Measurements from ENCODE around the gene BCL2L11. TPM values are rescaled to one million over a fixed set of nuclear protein-coding genes. Genes with fewer than 3 reads are reported as not detected.

Gene BCL2L11
- total and polyA plus RNA-seq, 2 donors (not counting 3 experiments of a cell fraction or from before 2014, with no cell fraction given), result 12.9 to 26.6 TPM

DNA sequence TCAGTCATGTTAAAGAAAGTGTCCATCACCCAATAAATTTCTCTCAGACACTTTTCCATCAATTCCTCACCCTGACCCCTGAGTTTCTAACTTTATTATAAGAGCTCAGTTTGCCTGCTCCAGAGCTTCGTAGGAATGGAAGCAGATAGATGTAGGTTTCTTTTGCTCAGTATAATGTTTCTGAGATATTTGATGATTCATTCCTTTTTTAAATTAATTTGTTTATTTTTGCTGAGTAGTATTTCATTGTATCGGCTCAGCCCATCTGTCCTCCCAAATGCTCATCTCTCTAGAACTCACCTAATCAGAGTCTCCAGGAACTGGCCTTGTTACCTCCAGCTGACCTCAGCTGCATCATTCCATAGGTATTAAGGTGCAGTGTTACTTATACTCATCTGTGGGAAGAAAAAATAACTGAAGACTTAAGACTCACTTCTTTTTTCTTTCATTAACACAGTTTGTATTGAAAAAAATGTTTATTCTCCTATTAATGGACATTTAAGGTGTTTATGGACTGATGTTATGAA lies 11.9 kb upstream of the BCL2L11 start:
- Histone ChIP-seq H3K79me2 (ENCODE audit: control insufficient read depth, insufficient read depth, low read length) (no peaks in the 10 kb centered on the region), H3K9me1 (replicated peaks; ENCODE audit: control insufficient read depth, extremely low read depth, insufficient read depth, low read length) (no peaks in the 10 kb centered on the region), H2AFZ (ENCODE audit: low read depth, low read length) (no peak overlapping the region), H3K27me3 (ENCODE audit: control insufficient read depth in 2 of 2, insufficient read depth in 2 of 2, low read length in 2 of 2) (peaks cover 26 to 57% of the 10 kb centered on the region in 2 experiments), H3K36me3 (ENCODE audit: control insufficient read depth in 2 of 2, extremely low read depth in 1 of 2, insufficient read depth in 2 of 2, low read length in 2 of 2) (no peaks in the 10 kb centered on the region), H3K4me1 (ENCODE audit: control insufficient read depth, extremely low read depth, insufficient read depth, low read length) (no peaks in the 10 kb centered on the region), H3K27ac (ENCODE audit: insufficient read depth, low read depth, low read length) (no peak overlapping the region), H3K9me3 (replicated peaks; ENCODE audit: control insufficient read depth, insufficient read depth, low read length) (no peaks in the 10 kb centered on the region), H3K9ac (replicated peaks; ENCODE audit: extremely low read depth, insufficient read depth, low read length) (no peak overlapping the region), H3K4me3 (replicated peaks in 1 of 3; ENCODE audit: insufficient read depth in 1 of 3, low read depth in 1 of 3, low read length in 3 of 3) (no peak overlapping the region), H3K4me2 (ENCODE audit: insufficient read depth, low read length) (no peak overlapping the region), H4K20me1 (replicated peaks; ENCODE audit: control insufficient read depth, extremely low read depth, insufficient read depth, low read length) (no peaks in the 10 kb centered on the region)
- FAIRE-seq, result no peak
- TF ChIP-seq, protein P1, sequence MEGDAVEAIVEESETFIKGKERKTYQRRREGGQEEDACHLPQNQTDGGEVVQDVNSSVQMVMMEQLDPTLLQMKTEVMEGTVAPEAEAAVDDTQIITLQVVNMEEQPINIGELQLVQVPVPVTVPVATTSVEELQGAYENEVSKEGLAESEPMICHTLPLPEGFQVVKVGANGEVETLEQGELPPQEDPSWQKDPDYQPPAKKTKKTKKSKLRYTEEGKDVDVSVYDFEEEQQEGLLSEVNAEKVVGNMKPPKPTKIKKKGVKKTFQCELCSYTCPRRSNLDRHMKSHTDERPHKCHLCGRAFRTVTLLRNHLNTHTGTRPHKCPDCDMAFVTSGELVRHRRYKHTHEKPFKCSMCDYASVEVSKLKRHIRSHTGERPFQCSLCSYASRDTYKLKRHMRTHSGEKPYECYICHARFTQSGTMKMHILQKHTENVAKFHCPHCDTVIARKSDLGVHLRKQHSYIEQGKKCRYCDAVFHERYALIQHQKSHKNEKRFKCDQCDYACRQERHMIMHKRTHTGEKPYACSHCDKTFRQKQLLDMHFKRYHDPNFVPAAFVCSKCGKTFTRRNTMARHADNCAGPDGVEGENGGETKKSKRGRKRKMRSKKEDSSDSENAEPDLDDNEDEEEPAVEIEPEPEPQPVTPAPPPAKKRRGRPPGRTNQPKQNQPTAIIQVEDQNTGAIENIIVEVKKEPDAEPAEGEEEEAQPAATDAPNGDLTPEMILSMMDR (IDR thresholded peaks at IDR 0.05; ENCODE audit: extremely low read depth in 1 of 2, insufficient read depth in 1 of 2, low read depth in 1 of 2, low read length in 2 of 2), result no peak
- no peak for DNase-seq (ENCODE audit: low read depth, low spot score)
- dilution Hi-C loops (cut with MboI; ENCODE audit: extremely low pct_ligation_motif_present, low sequenced_read_pairs), result no loop called here
- no TSS peak for BruUV-seq (replicated peaks)
- ChIA-PET CTCF (no interaction called here), POLR2A (no interaction called here)
- intact Hi-C loops (cut with micrococcal nuclease), result no loop called here

DNA sequence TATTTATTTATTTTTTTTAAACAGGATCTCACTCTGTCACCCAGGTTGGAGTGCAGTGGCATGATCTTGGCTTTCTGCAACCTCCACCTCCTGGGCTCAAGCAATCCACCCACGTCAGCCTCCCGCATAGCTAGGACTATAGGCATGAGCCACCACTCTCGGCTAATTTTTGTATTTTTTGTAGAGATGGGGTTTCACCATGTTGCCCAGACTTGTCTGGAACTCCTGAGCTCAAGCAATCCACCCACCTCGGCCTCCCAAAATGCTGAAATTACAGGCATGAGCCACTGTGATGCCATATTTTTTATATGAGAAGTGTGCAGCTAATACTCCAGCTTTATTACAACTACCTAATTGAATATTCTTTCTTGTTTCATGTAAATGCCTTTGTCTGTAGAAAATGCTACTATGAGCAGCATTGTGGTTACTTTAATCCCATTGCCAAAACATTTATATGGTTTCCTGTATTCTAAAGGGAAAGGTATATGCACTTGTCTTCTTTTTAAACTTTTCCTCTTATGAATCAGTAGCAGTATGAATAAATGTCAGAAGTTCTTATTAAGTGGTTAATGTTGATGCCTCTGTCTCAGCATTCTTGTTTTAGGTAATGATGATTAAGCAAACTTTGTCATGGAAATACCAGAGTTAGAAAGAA lies 9.5 kb upstream of the BCL2L11 start:
- no peak for DNase-seq (ENCODE audit: low read depth, low spot score)
- no peak overlapping the region for H3K9ac ChIP-seq (replicated peaks; ENCODE audit: extremely low read depth, insufficient read depth, low read length)
- no peak overlapping the region for H3K4me3 ChIP-seq (replicated peaks in 1 of 3; ENCODE audit: insufficient read depth in 1 of 3, low read depth in 1 of 3, low read length in 3 of 3)
- no peaks in the 10 kb centered on the region for H3K79me2 ChIP-seq (ENCODE audit: control insufficient read depth, insufficient read depth, low read length)
- dilution Hi-C loops (cut with MboI; ENCODE audit: extremely low pct_ligation_motif_present, low sequenced_read_pairs), result no loop called here
- H4K20me1 ChIP-seq (replicated peaks; ENCODE audit: control insufficient read depth, extremely low read depth, insufficient read depth, low read length), result no peaks in the 10 kb centered on the region
- H3K9me3 ChIP-seq (replicated peaks; ENCODE audit: control insufficient read depth, insufficient read depth, low read length), result no peaks in the 10 kb centered on the region
- no TSS peak for BruUV-seq (replicated peaks)
- no peak overlapping the region for H2AFZ ChIP-seq (ENCODE audit: low read depth, low read length)
- peaks cover 31 to 65% of the 10 kb centered on the region in 2 experiments for H3K27me3 ChIP-seq (ENCODE audit: control insufficient read depth in 2 of 2, insufficient read depth in 2 of 2, low read length in 2 of 2)
- intact Hi-C loops (cut with micrococcal nuclease), result no loop called here
- no peak for TF ChIP-seq MYC (IDR thresholded peaks at IDR 0.05; ENCODE audit: low read depth, low read length)
- TF ChIP-seq POLR2AphosphoS5 (IDR thresholded peaks at IDR 0.05; ENCODE audit: insufficient read depth, low read depth, low read length), result no peak
- no peak for TF ChIP-seq GATA2 (IDR thresholded peaks at IDR 0.05; ENCODE audit: insufficient read depth, insufficient read length, low read depth, low read length)
- TF ChIP-seq FOS (IDR thresholded peaks at IDR 0.05; ENCODE audit: borderline replicate concordance, insufficient read depth, low read length), result no peak
- TF ChIP-seq JUN (IDR thresholded peaks at IDR 0.05; ENCODE audit: borderline replicate concordance, insufficient read depth, insufficient read length, low read depth), result no peak
- TF ChIP-seq, protein P2, sequence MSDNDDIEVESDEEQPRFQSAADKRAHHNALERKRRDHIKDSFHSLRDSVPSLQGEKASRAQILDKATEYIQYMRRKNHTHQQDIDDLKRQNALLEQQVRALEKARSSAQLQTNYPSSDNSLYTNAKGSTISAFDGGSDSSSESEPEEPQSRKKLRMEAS (IDR thresholded peaks at IDR 0.05; ENCODE audit: insufficient read depth, insufficient read length), result no peak
- TF ChIP-seq EZH2 (IDR thresholded peaks at IDR 0.05; ENCODE audit: borderline replicate concordance, low read depth, low read length, severe bottlenecking), result no peak
- TF ChIP-seq, protein P1 (IDR thresholded peaks at IDR 0.05; ENCODE audit: extremely low read depth in 1 of 2, insufficient read depth in 1 of 2, low read depth in 1 of 2, low read length in 2 of 2), result no peak
- no peak for TF ChIP-seq POLR2A (IDR thresholded peaks at IDR 0.05; ENCODE audit: low read depth, low read length)
- no peak overlapping the region for H3K4me2 ChIP-seq (ENCODE audit: insufficient read depth, low read length)
- ChIA-PET POLR2A (no interaction called here), CTCF (no interaction called here)
- no peak overlapping the region for H3K27ac ChIP-seq (ENCODE audit: insufficient read depth, low read depth, low read length)
- FAIRE-seq, result no peak
- no peaks in the 10 kb centered on the region for H3K36me3 ChIP-seq (ENCODE audit: control insufficient read depth in 2 of 2, extremely low read depth in 1 of 2, insufficient read depth in 2 of 2, low read length in 2 of 2)
- no peaks in the 10 kb centered on the region for H3K4me1 ChIP-seq (ENCODE audit: control insufficient read depth, extremely low read depth, insufficient read depth, low read length)
- H3K9me1 ChIP-seq (replicated peaks; ENCODE audit: control insufficient read depth, extremely low read depth, insufficient read depth, low read length), result no peaks in the 10 kb centered on the region
